Stimulated activated CD4-positive, alpha-beta T cell treated with anti-CD3 and anti-CD28 coated beads, Interleukin-4, amount 100 ng/mL, for 24 hours (primary cell): Measurements from ENCODE around the gene RNU11.
"Not testable (repeated sequence)": the region's sequence is repeated elsewhere in the genome, so short reads cannot be mapped to it uniquely, and the experiment has no call there.

Source experiments
- DNase-seq: peaks from one replicate; pipeline ENCODE4 v3.0.0-alpha.2; 2020

The RNU11 gene

DNA sequence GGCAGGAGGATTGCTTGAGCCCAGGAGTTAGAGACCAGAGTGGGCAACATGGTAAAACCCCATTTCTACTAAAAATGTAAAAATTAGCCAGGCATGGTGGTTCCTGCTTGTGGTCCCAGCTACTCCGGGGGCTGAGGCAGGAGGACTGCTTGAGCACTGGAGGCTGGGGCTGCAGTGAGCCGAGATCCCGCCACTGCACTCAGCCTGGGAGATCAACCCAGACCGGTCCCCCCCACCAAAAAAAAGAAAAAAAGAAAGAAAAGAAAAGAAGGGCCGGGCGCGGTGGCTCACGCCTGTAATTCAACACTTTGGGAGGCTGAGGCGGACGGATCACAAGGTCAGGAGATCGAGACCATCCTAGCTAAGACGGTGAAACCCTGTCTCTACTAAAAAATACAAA lies 18.4 kb downstream of the RNU11 start:
- DNase-seq, result no peak

DNA sequence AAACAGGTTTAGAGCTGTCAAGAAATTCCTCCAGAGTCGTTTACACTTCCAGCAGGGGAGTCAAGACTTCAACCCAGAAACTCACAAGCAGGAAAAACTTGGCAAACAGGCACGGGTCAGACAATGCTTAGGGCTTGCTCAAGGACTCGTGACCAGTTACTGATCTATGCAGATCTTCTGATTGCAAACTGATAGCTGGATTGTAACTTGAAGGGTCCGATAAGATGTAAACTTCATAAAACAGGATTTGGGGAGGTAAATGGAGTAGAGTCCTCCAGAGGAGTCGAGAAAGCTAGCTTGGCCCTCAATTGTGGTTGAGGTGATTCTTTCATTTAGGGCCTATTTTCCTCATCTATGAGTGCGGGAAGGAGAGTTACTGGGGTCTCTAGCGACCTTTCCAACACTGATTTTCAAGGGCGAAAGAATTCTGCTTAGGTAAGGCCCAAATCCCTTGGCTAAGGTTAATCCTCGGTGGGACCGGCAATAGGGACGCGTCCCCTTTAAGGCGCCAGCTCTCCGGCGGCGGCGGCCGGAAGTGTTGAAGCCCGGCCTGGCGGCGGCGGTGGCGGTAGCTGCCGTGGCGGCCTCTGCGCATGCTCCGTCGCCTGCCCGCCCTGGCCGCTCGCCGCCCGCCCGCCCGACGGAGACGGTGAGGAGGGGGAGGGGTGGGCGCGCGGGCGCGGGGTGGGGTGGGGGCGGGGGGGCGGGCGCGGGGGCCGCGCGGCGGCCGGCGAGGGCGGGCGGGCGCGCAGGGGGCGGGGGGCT lies 20.0 kb downstream of the RNU11 start, which contains the start of gene GMEB1:
Gene GMEB1, plus strand, starts transcription at position 594 of the 765 bp plus-strand sequence. CDS start 14,829 bp downstream, outside the sequence.
- DNase-seq, result peak; percentile 87

DNA sequence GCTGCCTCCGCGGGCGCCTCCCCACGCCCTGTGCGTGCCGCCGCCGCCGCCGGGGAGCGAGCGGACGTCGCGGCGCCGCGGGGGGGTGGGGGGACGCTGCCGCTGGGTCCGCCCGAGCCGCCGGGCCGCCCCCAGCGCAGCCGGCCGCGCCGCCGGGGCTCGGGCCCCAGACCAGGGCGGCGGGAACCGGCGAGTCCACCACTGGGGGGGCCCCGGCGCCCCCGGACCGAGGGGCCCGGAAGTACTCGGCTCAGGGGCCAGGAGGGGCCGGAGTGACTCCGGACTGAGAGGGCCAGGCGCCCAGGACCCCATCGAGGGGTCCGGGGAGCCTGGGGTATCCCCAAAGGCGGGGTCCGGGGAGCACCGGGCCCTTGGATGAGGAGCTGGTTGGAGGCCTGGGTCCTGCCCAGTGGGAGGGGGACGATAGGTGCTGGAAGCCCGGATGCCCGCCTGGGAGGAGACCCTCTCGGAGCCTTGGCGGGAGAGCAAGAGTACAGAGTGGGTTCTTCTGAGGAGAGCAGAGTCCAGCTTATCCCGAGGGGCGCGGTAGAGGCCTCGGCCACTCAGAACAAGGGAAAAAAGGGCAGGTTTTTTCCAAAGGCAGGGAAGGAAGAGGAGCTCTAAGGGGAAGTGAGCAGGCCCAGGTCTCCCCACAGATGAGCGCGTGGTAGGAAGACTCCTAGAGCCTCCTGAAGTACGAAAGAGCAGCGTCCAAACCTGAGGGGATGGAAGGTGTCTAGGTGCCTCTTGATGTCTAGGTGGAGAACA lies 20.7 kb downstream of the RNU11 start:
- DNase-seq, result peak; percentile 49

- DNase-seq, result no peak
Measured at GRCh38 chr1:28671254-28671780, 22.9 kb downstream of the RNU11 start.

GRCh38 chr1:28672971-28673370 lies 24.6 kb downstream of the RNU11 start:
- DNase-seq, result not testable (repeated sequence)

- DNase-seq, result no peak
Measured at GRCh38 chr1:28675924-28676257, 27.5 kb downstream of the RNU11 start.

GRCh38 chr1:28680151-28680550 lies 31.8 kb downstream of the RNU11 start:
- no peak for DNase-seq

DNA sequence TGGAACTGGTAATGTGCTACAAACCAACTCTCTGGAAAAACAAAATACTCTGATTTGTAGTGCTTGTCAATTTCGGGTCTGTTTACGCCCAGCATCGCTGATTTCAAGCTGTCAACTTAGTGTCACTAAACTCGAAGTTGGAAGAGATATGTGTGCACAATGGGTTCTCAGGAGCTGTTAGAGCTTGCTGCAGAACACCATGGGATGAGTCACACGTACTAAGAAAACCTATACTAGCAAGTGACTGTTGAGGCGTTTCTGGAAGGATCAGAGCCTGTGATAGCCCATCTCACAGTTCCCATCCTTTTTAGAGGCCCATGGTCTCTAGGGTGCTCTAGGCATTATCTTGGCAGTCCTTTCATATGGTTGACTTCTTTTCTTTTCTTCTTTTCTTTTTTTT lies 34.4 kb downstream of the RNU11 start:
- DNase-seq, result no peak

DNA sequence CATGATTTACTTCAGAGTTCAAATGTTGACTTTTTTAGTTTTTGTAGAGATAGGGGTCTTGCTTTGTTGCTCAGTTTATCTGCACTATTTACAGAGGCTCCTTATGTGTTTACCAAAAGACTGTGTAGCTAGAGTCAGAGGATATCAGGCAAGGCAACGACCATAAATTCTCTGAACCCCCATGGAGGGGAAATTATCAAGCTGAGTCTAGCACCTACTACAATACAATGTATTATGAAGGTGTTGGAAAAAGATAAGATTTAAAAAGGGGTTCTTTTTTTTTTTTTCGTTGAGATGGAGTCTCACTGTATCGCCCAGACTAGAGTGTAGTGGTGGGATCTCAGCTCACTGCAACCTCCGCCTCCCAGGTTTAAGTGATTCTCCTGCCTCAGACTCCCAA lies 36.5 kb downstream of the RNU11 start:
- DNase-seq, result no peak

DNA sequence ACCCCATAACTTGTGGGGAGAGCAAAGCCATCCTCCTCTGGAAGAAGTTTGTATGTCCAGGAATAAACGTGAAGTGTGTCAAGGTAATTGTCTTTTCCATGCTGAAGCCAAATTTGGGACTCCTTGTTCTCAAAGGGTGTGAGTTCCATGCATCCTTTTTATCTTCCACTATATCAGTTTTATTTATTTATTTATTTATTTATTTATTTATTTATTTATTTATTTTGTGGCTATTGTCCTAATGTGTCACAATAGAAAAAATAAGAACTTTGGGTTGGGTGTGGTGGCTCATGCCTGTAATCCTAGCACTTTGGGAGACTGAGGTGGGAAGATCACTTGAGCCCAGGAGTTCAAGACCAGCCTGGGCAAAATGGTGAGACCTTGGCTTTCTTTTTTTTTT lies 43.2 kb downstream of the RNU11 start:
- DNase-seq, result not testable (repeated sequence)
